ENCODE data around the gene VAT1. TPM values are rescaled to one million over a fixed set of nuclear protein-coding genes. Genes with fewer than 3 reads are reported as not detected.

VAT1 gene
- total RNA-seq = 304 and 349 TPM in 2 replicates

DNA sequence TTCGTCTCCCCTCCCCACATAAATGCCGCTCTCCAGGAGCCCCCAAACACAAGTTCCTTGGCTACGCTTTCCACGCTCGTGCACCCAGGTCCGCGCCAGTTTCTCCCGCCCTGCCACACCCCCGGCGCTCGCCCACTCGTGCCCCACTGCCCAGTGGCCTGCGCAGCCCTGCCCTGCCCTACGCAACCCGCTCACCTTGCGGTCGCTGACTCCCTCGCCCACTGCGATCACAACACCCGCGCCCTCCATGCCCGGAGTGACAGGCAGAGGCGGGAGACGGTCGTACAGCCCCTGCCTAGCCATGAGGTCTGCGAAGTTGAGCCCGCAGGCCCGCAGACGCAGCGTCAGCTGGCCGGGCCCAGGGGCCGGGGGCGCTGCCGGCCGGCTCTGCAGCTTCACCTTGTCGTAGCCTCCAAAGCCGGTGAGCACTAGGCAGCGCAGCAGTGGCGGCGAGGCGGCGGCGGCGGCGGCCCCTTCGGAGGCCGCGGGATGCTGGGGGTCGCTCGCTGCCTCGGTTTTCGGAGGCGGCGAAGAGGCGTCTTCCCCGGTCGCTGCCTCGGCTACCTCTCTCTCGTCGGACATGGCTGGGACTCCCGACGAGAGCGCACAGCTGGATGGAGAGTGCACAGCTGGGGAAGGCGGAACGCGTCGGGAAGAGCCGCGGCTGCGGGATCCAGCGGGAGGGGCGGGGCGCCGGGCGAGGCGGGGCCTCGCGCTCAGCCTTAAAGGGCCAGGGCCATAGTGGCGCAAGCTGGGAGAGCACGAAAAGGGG, at the start of gene VAT1:
Gene VAT1 (minus strand): TSS at position 645 of the 772 bp plus-strand sequence. CDS start 63 bp downstream, at position 582.

DNA sequence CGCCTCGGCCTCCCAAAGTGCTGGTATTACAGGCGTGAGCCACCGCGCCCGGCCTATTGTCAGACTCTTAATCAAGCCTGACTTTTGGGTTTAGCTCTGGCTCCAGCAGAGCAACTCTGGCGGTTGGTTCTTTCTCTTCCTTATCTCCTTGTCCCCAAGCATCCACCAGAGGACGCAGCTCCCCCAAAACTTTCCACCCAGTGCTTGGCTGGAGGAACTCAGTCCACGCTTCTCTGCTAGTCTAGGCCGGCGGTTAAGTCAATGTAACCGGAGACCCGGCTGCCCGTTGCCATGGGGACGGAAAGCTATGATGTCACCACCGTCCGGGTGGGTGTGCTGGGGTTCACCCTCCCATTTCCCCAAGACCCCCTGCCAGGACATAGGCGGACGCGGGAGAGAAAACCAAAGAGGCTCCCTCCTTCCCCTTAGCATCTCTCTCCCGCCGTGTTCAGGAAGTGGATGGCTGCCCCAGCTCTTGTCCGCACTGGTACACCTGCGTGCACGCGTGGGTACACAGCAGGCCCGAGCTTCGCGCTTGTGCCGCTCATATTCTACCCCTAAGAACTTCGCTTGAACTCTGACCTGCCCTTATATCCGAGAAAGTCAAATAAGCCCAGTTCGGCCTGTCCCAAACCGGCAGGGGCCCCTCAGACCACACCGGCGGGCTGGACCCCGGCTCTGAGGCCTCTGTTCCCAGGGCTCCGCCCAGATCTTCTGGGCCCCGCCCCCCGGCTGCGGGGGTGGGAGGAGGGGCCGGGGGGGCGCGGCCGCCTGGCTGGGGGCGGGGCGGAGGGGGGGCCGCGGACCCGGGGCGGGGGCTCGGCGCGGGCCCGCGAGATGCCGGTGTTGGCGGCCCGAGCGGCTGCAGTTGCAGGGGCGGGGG, 2.5 kb upstream of the VAT1 start, which contains the start of gene RND2:
Gene RND2 (plus strand): TSS at position 825 of the 883 bp plus-strand sequence. CDS start 117 bp downstream, outside the sequence.

GRCh38 chr17:43006639-43007551, 15.3 kb downstream of the VAT1 start, which contains the start of gene IFI35:
TSS of gene IFI35 (plus strand) at chr17:43006784. CDS start at chr17:43006948, 164 bp downstream.

GRCh38 chr17:42997984-42998938, 23.9 kb downstream of the VAT1 start, which contains the start of gene RPL27:
TSS of gene RPL27 (plus strand) at chr17:42998419. CDS start at chr17:42998751, 332 bp downstream.

GRCh38 chr17:42980274-42980765, 41.9 kb downstream of the VAT1 start, which contains the start of gene RUNDC1:
TSS of gene RUNDC1 (plus strand) at chr17:42980565. CDS start at chr17:42980577, 12 bp downstream.

DNA sequence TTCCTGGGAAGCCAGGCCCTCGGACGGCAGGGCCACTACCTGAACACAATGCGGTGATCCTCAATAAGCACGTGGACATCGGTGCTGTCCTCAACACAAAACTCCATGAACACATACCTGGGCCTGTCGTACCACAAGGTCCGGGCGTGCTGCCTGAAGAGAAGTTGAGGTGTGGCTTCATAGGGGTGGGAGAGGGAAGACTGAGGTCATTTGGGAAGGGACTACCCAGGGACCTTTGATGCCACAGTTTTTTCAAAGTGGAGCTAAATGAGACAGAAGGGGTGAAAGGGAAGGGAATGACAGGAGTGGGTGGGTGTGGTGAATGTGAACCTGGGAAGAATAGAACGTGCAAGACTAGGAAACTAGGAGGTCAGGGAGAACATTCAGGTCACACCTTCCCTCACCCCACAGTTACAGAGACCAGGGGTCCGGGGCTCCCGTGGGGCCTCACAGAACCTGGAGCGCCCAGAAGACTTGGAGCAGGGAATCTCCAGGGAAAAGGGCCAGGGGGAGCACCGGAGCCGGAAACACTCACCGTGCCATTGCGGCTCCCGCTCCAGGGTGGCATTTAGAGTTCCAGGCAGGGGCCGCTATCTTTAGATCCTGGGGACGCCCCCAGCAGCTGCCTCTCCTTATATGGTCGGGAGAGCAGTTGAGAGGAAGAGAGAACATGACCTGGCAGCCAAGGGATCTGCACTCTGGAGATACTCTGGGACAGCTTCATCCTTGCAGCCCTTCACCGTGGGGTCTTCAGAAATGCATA, 42.5 kb downstream of the VAT1 start, which contains the start of gene PTGES3L:
Gene PTGES3L (minus strand): TSS at position 570 of the 763 bp plus-strand sequence. CDS start 27 bp downstream, at position 543.

Other genes starting within 250 kb of the VAT1 start
- 50.6 and 55.1 TPM in 2 replicates for gene VPS25, start 248.9 kb downstream of the VAT1 start, total RNA-seq
- gene WNK4, start 241.8 kb downstream of the VAT1 start, total RNA-seq = 0.59 TPM in 1 of 2 replicates, not detected in the other
- gene COA3, start 223.7 kb downstream of the VAT1 start, total RNA-seq = 54.0 and 61.0 TPM in 2 replicates
- not detected in 2 replicates for gene CNTD1, start 223.5 kb downstream of the VAT1 start, total RNA-seq
- gene BECN1, start 198.1 kb downstream of the VAT1 start, total RNA-seq = 63.6 and 66.3 TPM in 2 replicates
- 101 and 117 TPM in 2 replicates for gene PSME3, start 189.0 kb downstream of the VAT1 start, total RNA-seq
- 0.73 and 1.4 TPM in 2 replicates for gene AOC2, start 177.8 kb downstream of the VAT1 start, total RNA-seq
- gene AOC3, start 171.2 kb downstream of the VAT1 start, total RNA-seq = 0.20 and 0.37 TPM in 2 replicates
- gene G6PC1, start 121.6 kb downstream of the VAT1 start, total RNA-seq = not detected in 2 replicates
- gene AARSD1, start 57.9 kb downstream of the VAT1 start, total RNA-seq = 14.3 and 15.2 TPM in 2 replicates
- gene PTGES3L, start 42.3 kb downstream of the VAT1 start, total RNA-seq = not detected in 2 replicates
- 4.8 and 7.2 TPM in 2 replicates for gene RUNDC1, start 41.8 kb downstream of the VAT1 start, total RNA-seq
- gene RPL27, start 24.0 kb downstream of the VAT1 start, total RNA-seq = 1,167 and 2,306 TPM in 2 replicates
- gene IFI35, start 15.6 kb downstream of the VAT1 start, total RNA-seq = 17.2 and 33.1 TPM in 2 replicates
- under 0.01 and 0.39 TPM in 2 replicates for gene RND2, start 2.8 kb upstream of the VAT1 start, total RNA-seq
- gene BRCA1, start 103.0 kb upstream of the VAT1 start, total RNA-seq = 18.4 and 36.2 TPM in 2 replicates
- 64.3 and 79.2 TPM in 2 replicates for gene NBR1, start 148.8 kb upstream of the VAT1 start, total RNA-seq
- gene TMEM106A, start 189.5 kb upstream of the VAT1 start, total RNA-seq = 4.0 and 4.5 TPM in 2 replicates
- gene CCDC200, start 206.2 kb upstream of the VAT1 start, total RNA-seq = 0.37 TPM in 1 of 2 replicates, not detected in the other
- not detected in 2 replicates for gene RNU2-1, start 211.6 kb upstream of the VAT1 start, total RNA-seq